GM12801 (cell line): ENCODE measurements around the gene TARBP2.

ENCODE experiments used
- CTCF ChIP-seq: IDR thresholded peaks from one replicate; pipeline ENCODE4 v1.5.1; 2011; ENCODE audit warnings: control low read depth; ENCODE audit not compliant: insufficient read length; ENCODE audit errors: extremely low read depth

TARBP2 gene

GRCh38 chr12:53466640-53467039 lies 34.4 kb upstream of the TARBP2 start:
- TF ChIP-seq CTCF: no peak

- no peak for TF ChIP-seq CTCF
Measured at GRCh38 chr12:53467082-53467481, 34.0 kb upstream of the TARBP2 start.

GRCh38 chr12:53467880-53468279 lies 33.2 kb upstream of the TARBP2 start:
- TF ChIP-seq CTCF: no peak

- TF ChIP-seq CTCF: no peak
Measured at GRCh38 chr12:53468282-53468681, 32.8 kb upstream of the TARBP2 start.

GRCh38 chr12:53472056-53472582 lies 29.0 kb upstream of the TARBP2 start:
- TF ChIP-seq CTCF: no peak

- no peak for TF ChIP-seq CTCF
Measured at GRCh38 chr12:53474077-53474476, 27.0 kb upstream of the TARBP2 start.

- TF ChIP-seq CTCF: no peak
Measured at GRCh38 chr12:53474819-53475218, 26.3 kb upstream of the TARBP2 start.
